Neural crest cell (in vitro differentiated cells): ENCODE measurements around the gene NGF. TPM values are rescaled to one million over a fixed set of nuclear protein-coding genes. Genes with fewer than 3 reads are reported as not detected.

Experiments used
- DNase-seq: peaks from one replicate; pipeline ENCODE4 v3.0.0; 2021; ENCODE audit warnings: low read depth, mixed read lengths, low spot score
- H3K27ac Mint-ChIP-seq: one replicate; pipeline ENCODE4 v1.8.0; 2021; ENCODE audit warnings: mild to moderate bottlenecking, mixed read lengths; ENCODE audit not compliant: unreplicated experiment
- H3K27me3 Mint-ChIP-seq: 2 replicates; pipeline ENCODE4 v1.8.0; 2021; ENCODE audit warnings: low read depth, mild to moderate bottlenecking, mixed read lengths
- H3K36me3 Mint-ChIP-seq: 2 replicates; pipeline ENCODE4 v1.8.0; 2021; ENCODE audit warnings: low read depth, mild to moderate bottlenecking, mixed read lengths
- H3K4me1 Mint-ChIP-seq: 2 replicates; pipeline ENCODE4 v1.8.0; 2021; ENCODE audit warnings: mixed read lengths
- H3K4me3 Mint-ChIP-seq: one replicate; pipeline ENCODE4 v1.8.0; 2021; ENCODE audit warnings: mild to moderate bottlenecking, mixed read lengths
- H3K9me3 Mint-ChIP-seq: 2 replicates; pipeline ENCODE4 v1.8.0; 2021; ENCODE audit warnings: mixed read lengths
- CTCF ChIP-seq: fragments of 200-600 bp; sonication (generic); conservative IDR thresholded peaks from 2 replicates; pipeline ENCODE4 v1.5.0; 2021; ENCODE audit warnings: antibody characterized with exemption, mild to moderate bottlenecking
- total RNA-seq: library from RNA; stranded (reverse); gene quantifications from 2 replicates; pipeline ENCODE4 v1.2.1, GENCODE V29; 2021

The NGF gene
- total RNA-seq, 1 donor from 2014 or later, result not detected

- DNase-seq, result no peak
- Mint-ChIP-seq H3K9me3 (peaks cover under 1% of the 10 kb centered on the region), H3K4me3 (no peak overlapping the region), H3K4me1 (no peaks in the 10 kb centered on the region), H3K27ac (no peak overlapping the region), H3K36me3 (peaks cover 7% of the 10 kb centered on the region), H3K27me3 (no peaks in the 10 kb centered on the region)
- TF ChIP-seq CTCF, result no peak
Measured at GRCh38 chr1:115356356-115356755, 18.3 kb upstream of the NGF start.

- Mint-ChIP-seq H3K27me3 (no peaks in the 10 kb centered on the region), H3K4me3 (no peak overlapping the region), H3K9me3 (no peaks in the 10 kb centered on the region), H3K27ac (no peak overlapping the region), H3K4me1 (no peaks in the 10 kb centered on the region), H3K36me3 (peaks cover 4% of the 10 kb centered on the region)
- DNase-seq, result no peak
- no peak for TF ChIP-seq CTCF
Measured at GRCh38 chr1:115355069-115355468, 17.0 kb upstream of the NGF start.

- no peaks in the 10 kb centered on the region for H3K36me3 Mint-ChIP-seq
- no peak for DNase-seq
- no peak overlapping the region for H3K4me3 Mint-ChIP-seq
- TF ChIP-seq CTCF, result no peak
- H3K27me3 Mint-ChIP-seq, result peaks cover 2% of the 10 kb centered on the region
- H3K27ac Mint-ChIP-seq, result no peak overlapping the region
- H3K9me3 Mint-ChIP-seq, result no peaks in the 10 kb centered on the region
- no peaks in the 10 kb centered on the region for H3K4me1 Mint-ChIP-seq
Measured at GRCh38 chr1:115351143-115351542, 13.1 kb upstream of the NGF start.

- no peak for TF ChIP-seq CTCF
- no peak for DNase-seq
- H3K27me3 Mint-ChIP-seq, result peaks cover 8% of the 10 kb centered on the region
- H3K36me3 Mint-ChIP-seq, result no peaks in the 10 kb centered on the region
- no peaks in the 10 kb centered on the region for H3K9me3 Mint-ChIP-seq
- no peaks in the 10 kb centered on the region for H3K4me1 Mint-ChIP-seq
- H3K4me3 Mint-ChIP-seq, result no peak overlapping the region
- H3K27ac Mint-ChIP-seq, result no peak overlapping the region
Measured at GRCh38 chr1:115348636-115349035, 10.6 kb upstream of the NGF start.

- H3K27me3 Mint-ChIP-seq, result peaks cover 13% of the 10 kb centered on the region
- peaks cover 1% of the 10 kb centered on the region for H3K4me1 Mint-ChIP-seq
- DNase-seq, result no peak
- H3K4me3 Mint-ChIP-seq, result no peak overlapping the region
- H3K36me3 Mint-ChIP-seq, result no peaks in the 10 kb centered on the region
- no peak overlapping the region for H3K27ac Mint-ChIP-seq
- no peak for TF ChIP-seq CTCF
- no peaks in the 10 kb centered on the region for H3K9me3 Mint-ChIP-seq
Measured at GRCh38 chr1:115347282-115347681, 9.2 kb upstream of the NGF start.
